SHP77 (cell line): Measurements from ENCODE around the gene RBKS.

Source experiments
- DNase-seq, 2 experiments: peaks; one replicate each; lab custom pipeline; 2025; lab: John Stamatoyannopoulos, UW

RBKS gene

GRCh38 chr2:27734305-27734704 lies 155.9 kb downstream of the RBKS start:
- DNase-seq: no peak
